K562 treated with DMSO at 1 percent for 24 hours (cell line): ENCODE data around the gene HSF5. TPM values are rescaled to one million over a fixed set of nuclear protein-coding genes. Genes with fewer than 3 reads are reported as not detected.

Experiments used
- total RNA-seq: library from RNA; unstranded; fragments of 300-600 nt; gene quantifications from 2 replicates; pipeline ENCODE4 v1.2.3, GENCODE V29; 2022; ENCODE audit warnings: low read depth; ENCODE audit not compliant: insufficient read depth

The HSF5 gene
- not detected in 2 replicates for total RNA-seq

GRCh38 chr17:58487589-58488427 is at the start of gene HSF5:
TSS of gene HSF5 (minus strand) at chr17:58488408. CDS start at chr17:58488274, 134 bp downstream.

GRCh38 chr17:58513965-58514769 is 26.0 kb upstream of the HSF5 start, which contains the start of gene MTMR4:
TSS of gene MTMR4 (minus strand) at chr17:58514638. CDS start at chr17:58514407, 231 bp downstream.

GRCh38 chr17:58417300-58418092 is 70.7 kb downstream of the HSF5 start, which contains the start of gene RNF43:
TSS of gene RNF43 (minus strand) at chr17:58417534. CDS start at chr17:58415577, 1,957 bp downstream.

Other genes starting within 250 kb of the HSF5 start
- gene LPO, start 249.8 kb downstream of the HSF5 start, total RNA-seq, result 0.90 and 0.97 TPM in 2 replicates
- gene MPO, start 207.5 kb downstream of the HSF5 start, total RNA-seq, result not detected in 2 replicates
- 2.0 and 3.1 TPM in 2 replicates for gene TSPOAP1, start 159.6 kb downstream of the HSF5 start, total RNA-seq
- gene SUPT4H1, start 136.2 kb downstream of the HSF5 start, total RNA-seq, result 71.2 and 71.3 TPM in 2 replicates
- 3.6 and 4.8 TPM in 2 replicates for gene RNF43, start 70.9 kb downstream of the HSF5 start, total RNA-seq
- 16.3 and 19.4 TPM in 2 replicates for gene MTMR4, start 26.2 kb upstream of the HSF5 start, total RNA-seq
- gene TEX14, start 203.6 kb upstream of the HSF5 start, total RNA-seq, result 0.35 and 0.63 TPM in 2 replicates
- gene RAD51C, start 204.2 kb upstream of the HSF5 start, total RNA-seq, result 60.8 and 66.8 TPM in 2 replicates